GM18951 (cell line): Measurements from ENCODE around the gene HSPA12B.
"Not testable (repeated sequence)": the region's sequence is repeated elsewhere in the genome, so short reads cannot be mapped to it uniquely, and the experiment has no call there.

ENCODE experiments used
- POLR2A ChIP-seq: IDR thresholded peaks from 4 replicates; pipeline ENCODE4 v1.6.1; 2011; ENCODE audit warnings: mild to moderate bottlenecking; ENCODE audit not compliant: insufficient read length, insufficient read depth; ENCODE audit errors: extremely low read depth
- in situ Hi-C: fragments of 300-500 bp; cut with MboI; formaldehyde crosslinking; loops from one replicate; pipeline ENCODE4 v1.12.0; 2022; ENCODE audit warnings: low sequenced_read_pairs, mixed read lengths, inconsistent platforms; ENCODE audit not compliant: unreplicated experiment

The HSPA12B gene

DNA sequence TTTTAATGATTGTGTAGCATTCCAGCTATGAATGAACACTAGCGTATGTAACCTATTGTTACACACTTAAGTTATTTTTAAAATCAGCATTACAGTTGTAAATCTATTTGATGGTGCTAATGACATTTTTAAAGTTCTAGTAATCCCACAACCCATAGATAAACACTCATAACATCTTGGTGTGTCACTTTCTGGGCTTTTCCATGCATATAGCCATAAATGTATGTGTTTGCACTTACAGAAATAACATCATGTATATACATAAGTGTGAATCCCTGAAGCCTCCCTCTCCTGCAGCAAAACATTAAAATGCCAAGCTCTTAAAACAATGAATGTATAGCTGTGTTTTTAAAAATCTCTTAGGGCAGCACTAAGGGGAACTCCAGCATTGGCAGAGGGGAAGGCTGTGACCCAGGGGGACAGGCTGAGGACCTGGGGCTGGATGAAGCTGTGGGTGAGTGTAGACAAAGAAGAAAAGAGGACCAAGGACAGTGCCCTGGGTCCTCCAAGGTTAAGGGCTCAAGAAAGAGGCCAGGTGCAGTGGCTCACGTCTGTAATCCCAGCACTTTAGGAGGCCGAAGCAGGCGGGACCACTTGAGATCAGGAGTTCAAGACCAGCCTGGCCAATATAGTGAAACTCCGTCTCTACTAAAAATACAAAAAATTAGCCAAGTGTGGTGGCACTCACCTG, 55.0 kb downstream of the HSPA12B start:
- in situ Hi-C loops = no loop called here
- TF ChIP-seq POLR2A = no peak

DNA sequence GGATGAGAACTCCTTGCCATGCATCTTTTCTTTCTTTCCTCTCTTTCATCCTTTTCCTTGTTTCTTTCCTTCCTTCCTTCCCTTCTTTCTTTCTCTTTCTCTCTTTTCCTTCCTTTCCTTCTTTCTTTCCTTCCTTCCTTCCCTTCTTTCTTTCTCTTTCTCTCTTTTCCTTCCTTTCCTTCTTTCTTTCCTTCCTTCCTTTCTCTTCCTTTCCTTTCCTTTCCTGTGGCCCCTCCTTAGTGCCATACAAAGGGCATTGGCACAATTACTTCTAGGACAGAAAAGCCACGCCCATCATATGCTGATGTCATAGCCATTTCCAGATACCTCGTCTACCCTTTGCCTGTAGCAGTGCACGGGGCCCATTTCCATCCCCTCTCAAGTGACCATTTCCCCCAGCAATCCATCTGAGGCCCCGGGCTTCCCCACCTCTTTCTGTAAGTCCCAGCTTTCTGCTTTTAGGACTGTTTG, 56.2 kb downstream of the HSPA12B start:
- in situ Hi-C loops = no loop called here
- no peak for TF ChIP-seq POLR2A

DNA sequence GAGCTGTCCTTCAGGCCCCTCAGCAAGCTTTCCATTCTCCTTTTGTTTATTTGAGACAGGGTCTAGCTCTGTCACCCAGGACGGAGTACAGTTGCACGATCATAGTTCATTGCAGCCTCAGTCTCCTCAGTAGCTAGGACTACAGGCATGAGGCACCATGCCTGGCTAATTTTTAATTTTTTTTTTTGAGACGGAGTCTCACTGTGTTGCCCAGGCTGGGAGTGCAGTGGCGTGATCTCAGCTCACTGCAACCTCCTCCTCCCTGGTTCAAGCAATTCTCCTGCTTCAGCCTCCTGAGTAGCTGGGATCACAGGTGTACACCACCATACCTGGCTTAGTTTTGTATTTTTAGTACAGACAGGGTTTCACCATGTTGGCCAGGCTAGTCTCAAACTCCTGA, 56.7 kb downstream of the HSPA12B start:
- in situ Hi-C loops = not testable (repeated sequence)

DNA sequence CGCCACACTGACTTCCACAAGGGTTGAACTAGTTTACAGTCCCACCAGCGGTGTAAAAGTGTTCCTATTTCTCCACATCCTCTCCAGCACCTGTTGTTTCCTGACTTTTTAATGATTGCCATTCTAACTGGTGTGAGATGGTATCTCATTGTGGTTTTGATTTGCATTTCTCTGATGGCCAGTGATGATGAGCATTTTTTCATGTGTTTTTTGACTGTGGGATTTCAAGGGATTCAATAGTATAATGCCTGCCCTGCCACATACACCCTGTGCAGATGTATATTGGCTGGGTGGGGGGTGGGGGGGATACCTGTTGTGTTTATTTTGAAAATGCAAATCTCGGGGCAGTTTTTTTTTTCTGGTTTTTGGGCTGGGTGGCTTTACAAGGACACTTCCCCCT, 61.7 kb downstream of the HSPA12B start:
- in situ Hi-C loops = not testable (repeated sequence)

DNA sequence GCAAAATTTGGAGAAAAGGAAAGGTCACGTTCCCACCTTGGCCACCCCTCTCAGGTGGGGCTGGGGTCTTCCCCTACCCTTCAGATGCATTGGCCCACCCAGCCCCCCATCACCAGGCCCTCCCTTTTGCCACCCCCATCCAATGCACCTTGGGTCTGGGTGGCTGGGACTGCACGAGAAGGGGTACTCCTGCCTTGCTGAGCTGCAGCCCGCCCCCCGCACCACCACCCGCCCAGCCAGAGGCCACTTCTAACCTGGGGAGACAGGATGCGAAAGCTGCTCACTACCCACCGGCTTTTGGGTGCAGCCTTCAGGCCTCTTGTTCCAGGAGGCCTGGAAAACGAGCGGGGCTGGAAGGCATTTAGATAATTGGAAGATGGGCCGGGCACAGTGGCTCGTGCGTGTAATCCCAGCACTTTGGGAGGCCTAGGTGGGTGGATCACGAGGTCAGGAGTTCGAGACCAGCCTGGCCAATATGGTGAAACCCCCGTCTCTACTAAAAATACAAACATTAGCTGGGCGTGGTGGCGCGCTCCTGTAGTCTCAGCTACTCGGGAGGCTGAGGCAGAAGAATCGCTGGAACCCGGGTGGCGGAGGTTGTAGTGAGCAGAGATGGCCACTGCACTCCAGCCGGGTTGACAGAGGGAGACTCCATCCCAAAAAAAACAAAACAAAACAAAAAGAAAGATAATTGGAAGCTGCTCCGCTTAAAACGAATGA, 62.4 kb downstream of the HSPA12B start:
- no peak for TF ChIP-seq POLR2A
- in situ Hi-C loops = no loop called here

DNA sequence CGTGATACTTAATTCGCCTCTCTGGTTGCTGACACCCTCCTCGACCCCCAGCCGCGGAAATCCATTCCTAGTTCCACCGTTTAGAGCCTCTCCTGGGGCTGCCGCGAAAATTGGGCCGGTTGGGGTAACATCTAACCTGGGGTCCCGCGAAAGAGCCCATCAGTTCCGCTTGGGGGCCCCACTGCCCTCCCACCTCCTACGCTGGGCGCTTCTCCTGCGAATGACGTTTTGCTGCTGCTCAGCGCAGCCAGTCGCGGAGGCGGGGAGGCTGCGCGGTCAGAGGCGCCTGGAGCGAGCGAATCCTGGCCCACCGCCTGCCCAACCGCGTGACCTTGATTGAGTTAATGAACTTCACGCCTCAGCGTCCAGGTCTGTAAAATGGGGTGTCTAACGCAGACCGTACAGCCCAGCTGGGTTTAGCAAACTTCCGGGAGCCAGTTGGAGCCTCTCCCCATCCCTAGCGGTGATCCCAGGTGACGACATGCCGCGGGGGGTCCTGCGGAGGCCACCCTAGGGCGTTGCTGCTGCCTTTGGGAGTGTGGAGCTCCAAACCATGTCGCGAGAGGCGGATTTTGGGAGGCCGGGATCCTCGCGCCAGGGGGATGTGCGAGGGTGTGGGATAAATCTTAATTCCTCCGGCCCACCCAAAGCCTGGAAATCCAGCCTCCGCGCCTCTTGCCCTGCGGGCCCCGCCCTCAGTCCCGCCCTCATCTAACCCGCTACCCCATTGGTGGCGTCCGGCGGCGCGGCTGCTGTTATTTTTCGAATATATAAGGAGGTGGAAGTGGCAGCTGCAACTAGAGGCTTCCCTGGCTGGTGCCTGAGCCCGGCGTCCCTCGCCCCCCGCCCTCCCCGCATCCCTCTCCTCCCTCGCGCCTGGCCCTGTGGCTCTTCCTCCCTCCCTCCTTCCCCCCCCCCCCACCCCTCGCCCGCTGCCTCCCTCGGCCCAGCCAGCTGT, 63.3 kb downstream of the HSPA12B start, which contains the start of gene CDC25B:
TSS of gene CDC25B (plus strand) at position 800 of the 958 bp plus-strand sequence. CDS start 222 bp downstream, outside the sequence.
- in situ Hi-C loops = no loop called here
- peak; percentile 70 for TF ChIP-seq POLR2A

DNA sequence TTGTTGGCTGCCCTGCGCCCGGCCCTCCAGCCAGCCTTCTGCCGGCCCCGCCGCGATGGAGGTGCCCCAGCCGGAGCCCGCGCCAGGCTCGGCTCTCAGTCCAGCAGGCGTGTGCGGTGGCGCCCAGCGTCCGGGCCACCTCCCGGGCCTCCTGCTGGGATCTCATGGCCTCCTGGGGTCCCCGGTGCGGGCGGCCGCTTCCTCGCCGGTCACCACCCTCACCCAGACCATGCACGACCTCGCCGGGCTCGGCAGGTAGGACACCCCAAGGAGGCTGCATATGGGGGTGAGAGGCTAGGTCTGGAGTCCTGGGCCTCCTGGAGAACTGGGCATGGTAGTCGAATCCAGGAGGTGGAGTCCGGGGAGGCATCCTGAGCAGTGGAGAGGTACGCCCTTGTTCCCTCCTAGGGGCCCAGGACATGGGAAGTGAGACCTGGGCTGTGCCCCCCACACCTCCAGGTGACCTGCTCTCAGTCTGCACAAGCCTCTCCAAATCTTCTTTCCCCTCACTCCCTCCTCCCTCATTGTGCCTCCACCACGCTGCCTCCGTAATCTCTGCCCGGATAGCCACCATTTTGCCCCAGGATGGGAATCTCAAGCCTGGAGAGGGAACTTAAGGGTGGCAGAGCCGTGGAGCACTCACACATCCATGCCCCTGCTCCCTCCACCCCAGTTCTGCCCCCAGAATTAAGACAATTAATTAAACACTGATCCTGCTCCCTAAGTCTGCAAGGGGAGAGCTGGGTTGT, 64.2 kb downstream of the HSPA12B start:
- in situ Hi-C loops = no loop called here
- TF ChIP-seq POLR2A = no peak

DNA sequence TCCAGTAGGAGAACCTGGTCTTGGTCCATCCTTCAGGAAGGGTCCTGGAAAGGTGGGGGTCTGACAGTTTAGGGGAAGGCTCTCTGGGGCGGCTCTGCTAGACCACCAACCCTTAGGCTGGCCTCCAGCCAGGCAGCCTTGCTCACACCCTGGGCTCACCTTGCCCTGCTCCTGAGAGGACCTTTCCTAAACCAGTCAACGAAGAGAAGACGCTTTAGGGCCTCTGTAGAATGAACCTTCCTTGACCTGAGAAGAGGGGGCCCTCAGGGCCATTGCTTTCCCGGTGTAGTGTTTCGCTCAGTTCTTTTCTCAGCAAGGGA, 64.7 kb downstream of the HSPA12B start:
- in situ Hi-C loops = no loop called here

DNA sequence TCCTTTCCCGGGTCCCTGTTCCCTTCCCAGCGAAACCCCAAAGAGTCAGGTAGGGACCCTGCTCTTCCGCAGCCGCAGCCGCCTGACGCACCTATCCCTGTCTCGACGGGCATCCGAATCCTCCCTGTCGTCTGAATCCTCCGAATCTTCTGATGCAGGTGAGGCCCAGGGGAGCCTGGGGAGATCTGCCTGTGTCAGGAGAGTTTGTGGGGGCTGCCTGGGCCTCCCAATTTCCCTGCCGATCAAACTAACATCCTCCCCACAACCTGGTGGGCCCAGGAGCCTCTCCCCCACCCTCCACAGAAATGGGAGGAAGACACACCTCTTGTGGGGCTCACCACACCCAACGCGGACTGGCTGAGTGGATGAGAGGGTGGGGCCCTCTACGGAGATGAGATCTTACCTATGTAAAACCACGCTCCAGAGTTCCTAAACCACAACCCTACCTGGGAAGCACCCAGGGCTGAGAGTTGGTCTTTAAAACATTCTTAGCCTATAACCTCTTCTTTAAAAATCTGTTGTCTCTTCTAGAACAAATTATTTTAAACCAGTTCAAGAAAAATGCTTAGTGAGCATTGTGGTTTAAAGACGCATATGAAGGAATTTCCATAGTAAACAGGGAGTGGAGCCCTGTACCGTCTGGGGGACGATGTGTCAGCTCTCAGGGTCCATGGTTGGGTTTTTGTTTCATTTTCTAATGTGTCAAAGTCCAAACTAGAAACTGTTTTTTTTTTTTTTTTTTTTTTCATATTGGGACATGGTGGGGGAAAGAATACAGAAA, 65.3 kb downstream of the HSPA12B start:
- no peak for TF ChIP-seq POLR2A

More for the DNA sequence above, 64.7 kb downstream of the HSPA12B start:
- TF ChIP-seq POLR2A = no peak

DNA sequence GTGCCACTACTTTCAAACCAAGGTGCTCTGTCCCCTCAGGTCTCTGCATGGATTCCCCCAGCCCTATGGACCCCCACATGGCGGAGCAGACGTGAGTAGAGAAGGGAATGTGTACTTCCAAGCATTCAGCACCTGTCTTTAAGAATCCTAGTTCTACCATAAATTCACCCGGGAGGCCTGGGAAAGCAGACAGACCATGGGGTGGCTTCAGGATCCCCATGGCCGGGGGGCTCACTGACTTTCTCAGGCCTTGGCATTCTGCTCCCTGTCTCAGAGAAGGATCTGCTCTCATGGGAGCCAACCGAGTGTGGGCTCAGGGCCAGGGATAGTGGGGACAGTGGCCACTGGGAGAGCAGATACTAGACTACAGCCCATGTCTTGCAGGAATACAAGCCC, 65.9 kb downstream of the HSPA12B start:
- in situ Hi-C loops = no loop called here
- no peak for TF ChIP-seq POLR2A

More for the DNA sequence above, 65.3 kb downstream of the HSPA12B start:
- in situ Hi-C loops = no loop called here

DNA sequence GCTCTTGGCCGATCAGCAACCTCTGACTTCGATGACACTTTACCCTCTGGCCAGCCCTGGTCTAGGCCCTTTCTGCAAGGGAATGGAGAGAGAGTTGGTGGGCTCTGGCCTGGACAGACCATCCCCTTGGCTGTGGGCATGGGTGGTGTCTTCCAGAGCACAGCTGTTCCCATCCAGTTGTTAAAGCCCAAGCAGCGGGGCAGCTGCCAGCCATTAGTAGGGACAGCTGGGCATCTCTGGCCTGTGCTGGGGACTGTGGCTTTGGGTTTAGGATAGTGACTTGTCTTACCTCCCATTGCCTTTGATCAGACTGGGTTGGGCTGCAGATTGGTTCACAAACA, 66.4 kb downstream of the HSPA12B start:
- in situ Hi-C loops = no loop called here
- no peak for TF ChIP-seq POLR2A

DNA sequence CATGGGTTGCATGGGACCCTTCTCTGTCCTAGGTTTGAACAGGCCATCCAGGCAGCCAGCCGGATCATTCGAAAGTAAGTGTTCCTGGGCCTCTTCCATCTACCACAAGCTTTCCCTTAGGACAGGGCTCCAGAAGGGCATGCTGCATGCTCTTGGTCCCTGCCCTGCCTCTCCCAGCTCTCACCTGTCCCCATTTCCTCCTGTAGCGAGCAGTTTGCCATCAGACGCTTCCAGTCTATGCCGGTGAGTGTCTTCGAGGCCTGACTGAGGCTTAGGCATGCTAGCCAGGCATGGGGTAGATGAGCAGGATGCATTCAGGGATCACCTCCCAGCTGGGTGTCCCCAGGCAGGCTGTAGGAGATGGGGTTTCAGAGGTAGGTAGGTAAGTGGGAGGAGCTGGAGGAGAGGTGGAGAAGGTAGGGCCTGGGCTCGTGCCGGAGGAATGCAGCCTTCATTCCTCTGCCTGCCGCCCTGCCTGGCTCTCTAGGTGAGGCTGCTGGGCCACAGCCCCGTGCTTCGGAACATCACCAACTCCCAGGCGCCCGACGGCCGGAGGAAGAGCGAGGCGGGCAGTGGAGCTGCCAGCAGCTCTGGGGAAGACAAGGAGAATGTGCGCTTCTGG, 67.9 kb downstream of the HSPA12B start:
- no peak for TF ChIP-seq POLR2A
- in situ Hi-C loops = no loop called here
